Measurements from ENCODE around the gene ROBO2. TPM values are rescaled to one million over a fixed set of nuclear protein-coding genes. Genes with fewer than 3 reads are reported as not detected.

ROBO2 gene
- total RNA-seq, 1 experiment from 2014 or later: not detected

GRCh38 chr3:77158730-77159581 lies 119.1 kb downstream of the ROBO2 start:
- peaks cover 11 to 23% of the 10 kb centered on the region in 2 experiments; a peak in 2 of 4 replicates for H3K9me3 ChIP-seq (ENCODE audit: control insufficient read depth in 1 of 2, insufficient read depth in 1 of 2, low read depth in 1 of 2, low read length in 2 of 2)
- H3K4me1 ChIP-seq (ENCODE audit: control insufficient read depth in 1 of 2, insufficient read depth in 2 of 2, low read length in 2 of 2): no peaks in the 10 kb centered on the region
- no peaks in the 10 kb centered on the region for H3K9me2 ChIP-seq (ENCODE audit: insufficient read depth)
- ChIA-PET POLR2A (no interaction called here), RAD21 (ENCODE audit: low non-redundant PET in 1 of 2, low total read pairs in 2 of 2, uncharacterized antibody in 2 of 2, unreplicated experiment in 2 of 2) (no interaction called here), CTCF (no interaction called here)
- H3K27ac ChIP-seq (ENCODE audit: low read depth, low read length): no peak overlapping the region
- H3K36me3 ChIP-seq (ENCODE audit: control insufficient read depth in 1 of 2, insufficient read depth in 2 of 2, low read length in 2 of 2): no peaks in the 10 kb centered on the region
- intact Hi-C loops (cut with micrococcal nuclease): no loop called here
- no peak for ATAC-seq
- no peaks in the 10 kb centered on the region for H3K79me2 ChIP-seq (ENCODE audit: insufficient read depth, low read length)
- DNase-seq (ENCODE audit: low read depth, low spot score): no peak
- H2AFZ ChIP-seq (ENCODE audit: low read depth, low read length, poor library complexity, severe bottlenecking): no peak overlapping the region
- H3K4me2 ChIP-seq (ENCODE audit: low read length): no peak overlapping the region
- no peak for TF ChIP-seq ZFX (IDR thresholded peaks at IDR 0.05)
- no peak for TF ChIP-seq SRF (IDR thresholded peaks at IDR 0.05; ENCODE audit: low read depth)
- no peak for TF ChIP-seq YY1 (IDR thresholded peaks at IDR 0.05; ENCODE audit: extremely low read depth, insufficient replicate concordance, low read depth, low read length)
- no peak for TF ChIP-seq POLR2AphosphoS5 (IDR thresholded peaks at IDR 0.05; ENCODE audit: low read depth, low read length)
- no peak for TF ChIP-seq ZNF274 (IDR thresholded peaks at IDR 0.05; ENCODE audit: low read depth, low read length)
- TF ChIP-seq EZH2phosphoT487 (IDR thresholded peaks at IDR 0.05; ENCODE audit: borderline replicate concordance): no peak
- no peak for TF ChIP-seq CBX3 (IDR thresholded peaks at IDR 0.05; ENCODE audit: low read depth)
- no peak for TF ChIP-seq REST (IDR thresholded peaks at IDR 0.05; ENCODE audit: low read depth)
- no peak for TF ChIP-seq JUND (IDR thresholded peaks at IDR 0.05)
- TF ChIP-seq SP1 (IDR thresholded peaks at IDR 0.05; ENCODE audit: low read depth): no peak
- TF ChIP-seq TCF7L2 (IDR thresholded peaks at IDR 0.05; ENCODE audit: borderline replicate concordance, extremely low read depth, insufficient read depth, insufficient read length): no peak
- no peak for TF ChIP-seq CTCF (IDR thresholded peaks at IDR 0.05 in 2 of 3, conservative IDR thresholded peaks at IDR 0.05 in 1 of 3; ENCODE audit: borderline replicate concordance in 1 of 3, insufficient read depth in 1 of 3, low read depth in 2 of 3, low read length in 2 of 3)
- TF ChIP-seq FOSL1 (IDR thresholded peaks at IDR 0.05; ENCODE audit: low read depth): no peak
- no peak for TF ChIP-seq CEBPB (IDR thresholded peaks at IDR 0.05; ENCODE audit: low read depth)
- no peak for TF ChIP-seq ATF3 (IDR thresholded peaks at IDR 0.05)
- no peak for TF ChIP-seq SIN3A (IDR thresholded peaks at IDR 0.05; ENCODE audit: low read depth)
- TF ChIP-seq EZH2 (IDR thresholded peaks at IDR 0.05): no peak
- no peak for TF ChIP-seq EGR1 (IDR thresholded peaks at IDR 0.05; ENCODE audit: low read depth)
- no peak for TF ChIP-seq ZBTB33 (IDR thresholded peaks at IDR 0.05; ENCODE audit: extremely low read depth, insufficient replicate concordance, low read length)
- no peak for TF ChIP-seq MAX (IDR thresholded peaks at IDR 0.05)
- H4K20me1 ChIP-seq (ENCODE audit: insufficient read depth): no peaks in the 10 kb centered on the region
- H3K9ac ChIP-seq (ENCODE audit: low read length): no peak overlapping the region
- no peak overlapping the region for H3K4me3 ChIP-seq (replicated peaks in 1 of 2; ENCODE audit: low read depth in 1 of 2, low read length in 2 of 2)
- no TSS peak for BruUV-seq (replicated peaks)
- H3K27me3 ChIP-seq (ENCODE audit: insufficient read depth, low read length): no peaks in the 10 kb centered on the region

Measured in HCT116 (cell line).